Peyer's patch (tissue), 4 donors: ENCODE data around the gene CHD5.

Experiments
- CTCF ChIP-seq, 6 experiments: fragments of 450-650 bp in 4 of 6; fragments of 200-600 bp in 2 of 6; sonication (generic) in 1 of 6; IDR thresholded peaks; one replicate each; pipeline ENCODE4 v1.5.1; 2017 to 2019; ENCODE audit warnings: antibody characterized with exemption in 6 of 6, mild to moderate bottlenecking in 3 of 6, moderate library complexity in 1 of 6
- POLR2A ChIP-seq, 2 donors: fragments of 450-650 bp; IDR thresholded peaks; one replicate each; pipeline ENCODE4 v1.5.1; 2017; ENCODE audit warnings: antibody characterized with exemption in 2 of 2, mild to moderate bottlenecking in 2 of 2, moderate library complexity in 2 of 2

- TF ChIP-seq CTCF (IDR thresholded peaks at IDR 0.05) (no peak), POLR2A (IDR thresholded peaks at IDR 0.05) (no peak)
Observed at GRCh38 chr1:6096243-6097116, 83.6 kb downstream of the CHD5 start.
